Activated CD8-positive, alpha-beta T cell treated with anti-CD3 and anti-CD28 coated beads for 36 hours (primary cell): ENCODE measurements around the gene RNF223. TPM values are rescaled to one million over a fixed set of nuclear protein-coding genes. Genes with fewer than 3 reads are reported as not detected.
A peak's percentile ranks its signal among the peaks of the same experiment; 100 is the strongest.

ENCODE experiments used
- ATAC-seq: fragments of 200-7000 bp; cut with Tn5 transposase; one replicate; pipeline ENCODE4 v1.10.0; 2021; ENCODE audit warnings: mild to moderate bottlenecking, moderate library complexity
- CTCF ChIA-PET: fragments of 350-600 bp; sonication (Branson Sonifier 250); formaldehyde crosslinking; loops from one replicate; lab custom pipeline; 2021; ENCODE audit warnings: antibody characterized with exemption; lab: Charles Lee
- POLR2A ChIA-PET: fragments of 350-600 bp; sonication (Branson Sonifier 250); formaldehyde crosslinking; loops from one replicate; lab custom pipeline; 2021; ENCODE audit warnings: antibody characterized with exemption; lab: Charles Lee
- DNase-seq: peaks from one replicate; pipeline ENCODE4 v3.0.0-alpha.2; 2020
- H3K27ac Mint-ChIP-seq: one replicate; pipeline ENCODE4 v1.8.0; 2021; ENCODE audit warnings: mild to moderate bottlenecking, mixed read lengths
- H3K27me3 Mint-ChIP-seq: one replicate; pipeline ENCODE4 v1.8.0; 2021; ENCODE audit warnings: mixed read lengths
- H3K36me3 Mint-ChIP-seq: one replicate; pipeline ENCODE4 v1.8.0; 2021; ENCODE audit warnings: low read depth, mixed read lengths
- H3K4me1 Mint-ChIP-seq: one replicate; pipeline ENCODE4 v1.8.0; 2021; ENCODE audit warnings: low read depth, mixed read lengths
- H3K4me3 Mint-ChIP-seq: one replicate; pipeline ENCODE4 v1.8.0; 2021; ENCODE audit warnings: mild to moderate bottlenecking, moderate library complexity, mixed read lengths
- H3K9me3 Mint-ChIP-seq: one replicate; pipeline ENCODE4 v1.8.0; 2021; ENCODE audit warnings: mixed read lengths
- intact Hi-C: fragments of 100-400 bp; cut with micrococcal nuclease; formaldehyde crosslinking; loops from one replicate; pipeline ENCODE4 v1.10.0; 2022
- total RNA-seq, 2 experiments: library from RNA; stranded (reverse); gene quantifications; one replicate each; pipeline ENCODE4 v1.2.3, GENCODE V29; 2021
- TF ChIP-seq, protein P1 (sequence below): fragments of 200-600 bp; IDR thresholded peaks from one replicate; pipeline ENCODE4 v1.8.0; 2022; ENCODE audit warnings: antibody characterized with exemption, mild to moderate bottlenecking

Gene RNF223
- total RNA-seq, 2 experiments from 2014 or later, result not detected

DNA sequence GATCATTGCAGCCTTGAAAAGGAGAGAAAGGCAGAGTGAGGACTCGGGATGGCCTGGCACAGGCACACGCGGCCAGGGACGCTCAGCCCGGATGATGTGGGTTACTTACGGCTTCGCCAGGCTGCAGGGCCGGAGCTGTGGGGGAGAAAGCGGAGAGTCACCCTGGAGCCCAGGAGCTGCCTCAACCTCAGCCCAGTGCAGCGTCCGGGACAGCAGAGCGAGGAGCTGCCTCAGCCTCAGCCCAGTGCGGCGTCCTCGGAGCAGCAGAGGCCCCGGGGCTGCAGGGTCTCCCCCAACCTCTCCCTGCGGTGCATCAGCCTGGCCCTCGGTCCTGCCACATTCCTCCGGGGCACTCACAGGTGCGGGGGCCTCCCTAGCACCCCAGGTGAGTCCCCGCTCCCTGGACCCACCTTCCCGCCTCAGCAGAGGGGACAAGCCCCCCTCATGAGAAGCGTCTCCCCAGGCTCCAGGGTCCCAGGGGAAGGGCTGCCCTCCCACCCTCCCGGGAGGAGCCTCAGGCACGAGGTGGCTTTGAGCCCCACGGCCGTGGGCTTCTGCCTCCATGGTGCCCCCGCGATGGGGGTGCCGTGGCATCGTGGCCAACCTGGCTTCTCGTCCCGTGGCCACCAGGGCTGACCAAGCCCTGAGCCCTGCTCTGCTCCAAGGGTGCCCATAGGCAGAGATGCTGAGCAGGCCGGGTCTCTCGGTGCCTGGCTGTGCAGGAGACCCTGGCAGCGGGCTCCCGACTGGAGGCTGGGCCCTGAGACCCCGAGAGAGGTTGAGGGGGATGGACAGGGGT lies 10.5 kb upstream of the RNF223 start:
- intact Hi-C loops, result no loop called here
- ATAC-seq, result no peak
- POLR2A ChIA-PET, result interaction anchor here (1.2 to 3.2 kb wide), 2 partner anchors 14 to 21 kb away, joined by 3 to 15 read pairs; no protein-coding TSS in a partner anchor

DNA sequence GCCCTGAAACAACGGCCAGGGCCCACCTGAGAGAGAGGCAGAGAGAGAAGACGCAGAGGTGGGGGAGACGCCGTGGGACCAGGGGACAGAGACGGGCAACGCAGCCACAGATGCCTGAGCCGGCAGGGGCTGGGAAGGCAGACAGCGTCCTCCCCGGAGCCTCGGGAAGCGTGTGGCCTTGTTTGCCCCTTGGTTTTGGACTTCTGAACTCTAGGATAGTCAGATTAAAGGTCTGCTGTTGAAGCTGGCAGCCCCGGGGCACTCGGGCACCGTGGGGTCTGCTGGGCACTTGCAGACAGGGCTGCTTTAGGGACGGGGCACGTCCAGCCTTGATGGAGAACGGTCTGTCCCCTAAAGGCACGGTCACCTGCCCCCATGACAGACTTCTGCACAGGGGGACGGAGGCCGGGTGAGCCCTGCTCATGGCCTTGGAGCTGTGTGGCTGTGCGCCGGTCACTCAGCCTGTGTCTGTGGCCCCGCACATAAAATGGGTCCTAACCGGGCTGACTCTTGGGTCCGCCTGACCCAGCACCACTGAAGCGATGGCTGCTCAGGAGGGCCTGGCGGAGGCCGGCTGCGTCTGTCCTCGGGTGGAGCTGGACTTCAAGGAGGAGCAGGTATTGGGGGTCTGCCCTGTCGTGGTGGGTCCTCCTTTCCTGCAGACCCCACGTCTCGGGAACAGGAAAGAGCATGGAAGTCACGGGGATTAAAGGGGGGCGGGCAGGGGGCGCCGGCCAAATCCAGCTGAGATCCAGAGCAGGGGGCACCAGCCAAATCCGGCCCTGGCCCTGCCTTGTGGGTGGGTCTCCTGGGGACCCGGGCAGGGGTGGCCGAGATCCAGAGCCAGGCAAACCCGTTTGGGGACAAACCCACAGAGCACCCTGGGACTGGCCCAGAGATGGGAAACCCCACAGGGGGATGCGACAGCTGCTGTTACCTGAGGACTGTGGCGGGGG lies 9.6 kb upstream of the RNF223 start:
- no peak overlapping the region for H3K4me3 Mint-ChIP-seq
- ATAC-seq (no peak), DNase-seq (no peak)
- intact Hi-C loops, result no loop called here
- TF ChIP-seq, protein P1, sequence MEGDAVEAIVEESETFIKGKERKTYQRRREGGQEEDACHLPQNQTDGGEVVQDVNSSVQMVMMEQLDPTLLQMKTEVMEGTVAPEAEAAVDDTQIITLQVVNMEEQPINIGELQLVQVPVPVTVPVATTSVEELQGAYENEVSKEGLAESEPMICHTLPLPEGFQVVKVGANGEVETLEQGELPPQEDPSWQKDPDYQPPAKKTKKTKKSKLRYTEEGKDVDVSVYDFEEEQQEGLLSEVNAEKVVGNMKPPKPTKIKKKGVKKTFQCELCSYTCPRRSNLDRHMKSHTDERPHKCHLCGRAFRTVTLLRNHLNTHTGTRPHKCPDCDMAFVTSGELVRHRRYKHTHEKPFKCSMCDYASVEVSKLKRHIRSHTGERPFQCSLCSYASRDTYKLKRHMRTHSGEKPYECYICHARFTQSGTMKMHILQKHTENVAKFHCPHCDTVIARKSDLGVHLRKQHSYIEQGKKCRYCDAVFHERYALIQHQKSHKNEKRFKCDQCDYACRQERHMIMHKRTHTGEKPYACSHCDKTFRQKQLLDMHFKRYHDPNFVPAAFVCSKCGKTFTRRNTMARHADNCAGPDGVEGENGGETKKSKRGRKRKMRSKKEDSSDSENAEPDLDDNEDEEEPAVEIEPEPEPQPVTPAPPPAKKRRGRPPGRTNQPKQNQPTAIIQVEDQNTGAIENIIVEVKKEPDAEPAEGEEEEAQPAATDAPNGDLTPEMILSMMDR, result no peak
- ChIA-PET CTCF (no interaction called here), POLR2A (interaction anchor here (1.2 to 3.2 kb wide), 2 partner anchors 13 to 20 kb away, joined by 3 to 15 read pairs; no protein-coding TSS in a partner anchor)
- no peaks in the 10 kb centered on the region for H3K27me3 Mint-ChIP-seq
- no peak overlapping the region for H3K27ac Mint-ChIP-seq
- H3K36me3 Mint-ChIP-seq, result no peaks in the 10 kb centered on the region
- H3K4me1 Mint-ChIP-seq, result peaks cover 7% of the 10 kb centered on the region
- no peaks in the 10 kb centered on the region for H3K9me3 Mint-ChIP-seq

More for the DNA sequence above, 10.5 kb upstream of the RNF223 start:
- Mint-ChIP-seq H3K36me3 (no peaks in the 10 kb centered on the region), H3K4me3 (no peak overlapping the region), H3K27me3 (no peaks in the 10 kb centered on the region), H3K4me1 (peaks cover 4% of the 10 kb centered on the region), H3K27ac (no peak overlapping the region), H3K9me3 (no peaks in the 10 kb centered on the region)
- DNase-seq, result peak; percentile 3
- TF ChIP-seq, protein P1, result no peak
- CTCF ChIA-PET, result no interaction called here

DNA sequence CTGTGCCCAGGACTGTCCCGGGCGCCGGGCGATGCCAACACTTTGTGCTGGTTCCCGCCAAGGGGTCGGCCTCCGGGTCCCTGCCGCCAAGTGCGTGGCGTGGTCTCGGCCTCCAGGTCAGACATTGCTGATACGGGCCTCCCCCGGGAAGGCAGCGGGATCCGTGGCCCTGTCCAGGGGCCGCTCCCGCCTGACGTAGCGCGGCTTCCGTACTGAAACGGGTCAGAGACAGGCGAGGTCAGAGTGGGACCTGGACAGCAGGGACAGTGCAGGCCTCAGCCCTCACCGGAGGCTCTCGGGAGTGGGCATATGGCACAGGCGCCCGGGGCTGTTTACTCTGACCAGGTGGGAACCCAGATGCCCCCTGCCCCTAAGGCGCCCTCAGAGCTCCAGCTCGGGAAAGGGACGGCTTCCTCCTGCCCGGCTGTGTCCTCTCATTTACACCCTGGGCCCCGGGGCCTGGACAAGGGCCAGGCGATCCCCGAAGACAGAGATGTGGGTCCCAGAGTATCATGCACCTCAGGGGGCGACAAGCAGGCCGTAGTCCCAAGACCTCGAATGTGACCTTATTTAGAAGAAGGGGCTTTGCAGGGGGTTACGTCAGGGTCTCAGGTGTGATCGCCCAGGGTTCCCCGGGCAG lies 8.8 kb upstream of the RNF223 start:
- Mint-ChIP-seq H3K4me3 (no peak overlapping the region), H3K27me3 (no peaks in the 10 kb centered on the region), H3K27ac (no peak overlapping the region), H3K36me3 (no peaks in the 10 kb centered on the region), H3K4me1 (peaks cover 7% of the 10 kb centered on the region), H3K9me3 (no peaks in the 10 kb centered on the region)
- TF ChIP-seq, protein P1, result no peak
- CTCF ChIA-PET, result no interaction called here
- POLR2A ChIA-PET, result interaction anchor here (1.0 to 3.2 kb wide), 5 partner anchors 8 to 46 kb away, joined by 3 to 15 read pairs (median 4); no protein-coding TSS in a partner anchor
- ATAC-seq, result no peak
- intact Hi-C loops, result no loop called here
- DNase-seq, result no peak

DNA sequence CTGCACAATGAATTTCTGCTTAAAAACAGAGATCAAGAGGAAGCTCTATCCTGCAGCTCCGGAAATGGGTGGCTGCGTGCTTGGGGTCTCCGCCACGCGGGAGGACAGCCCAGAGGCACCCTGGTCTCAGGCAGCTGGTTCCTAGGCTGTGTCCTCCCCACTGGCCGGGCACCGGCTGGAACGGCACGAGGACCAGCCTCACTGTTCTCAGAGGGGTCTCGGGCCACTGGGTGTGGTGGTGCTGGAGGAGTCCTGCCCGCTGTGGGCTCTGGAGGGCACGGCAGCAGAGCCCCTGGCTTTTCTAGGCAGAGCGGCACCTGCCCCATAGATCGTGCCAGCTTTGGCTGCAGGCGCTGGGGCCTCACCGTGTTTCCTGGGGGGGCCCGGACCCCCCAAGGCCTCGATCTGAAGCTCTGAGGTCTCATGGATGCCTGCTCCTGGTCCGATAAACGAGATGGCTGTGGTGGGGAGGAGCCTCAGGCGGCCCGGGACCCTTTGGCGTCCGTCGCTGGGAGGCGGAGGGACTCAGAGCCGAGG lies 8.2 kb upstream of the RNF223 start:
- CTCF ChIA-PET, result no interaction called here
- no peak overlapping the region for H3K4me3 Mint-ChIP-seq
- DNase-seq (no peak), ATAC-seq (no peak)
- intact Hi-C loops, result no loop called here
- H3K9me3 Mint-ChIP-seq, result no peaks in the 10 kb centered on the region
- peaks cover 7% of the 10 kb centered on the region for H3K4me1 Mint-ChIP-seq
- POLR2A ChIA-PET, result interaction anchor here (1.0 to 3.2 kb wide), 4 partner anchors 8 to 45 kb away, joined by 3 to 15 read pairs (median 4); no protein-coding TSS in a partner anchor
- H3K27ac Mint-ChIP-seq, result no peak overlapping the region
- no peaks in the 10 kb centered on the region for H3K27me3 Mint-ChIP-seq
- no peaks in the 10 kb centered on the region for H3K36me3 Mint-ChIP-seq
- TF ChIP-seq, protein P1, result no peak
